ENCODE data around the gene SELENOF.

Gene SELENOF

DNA sequence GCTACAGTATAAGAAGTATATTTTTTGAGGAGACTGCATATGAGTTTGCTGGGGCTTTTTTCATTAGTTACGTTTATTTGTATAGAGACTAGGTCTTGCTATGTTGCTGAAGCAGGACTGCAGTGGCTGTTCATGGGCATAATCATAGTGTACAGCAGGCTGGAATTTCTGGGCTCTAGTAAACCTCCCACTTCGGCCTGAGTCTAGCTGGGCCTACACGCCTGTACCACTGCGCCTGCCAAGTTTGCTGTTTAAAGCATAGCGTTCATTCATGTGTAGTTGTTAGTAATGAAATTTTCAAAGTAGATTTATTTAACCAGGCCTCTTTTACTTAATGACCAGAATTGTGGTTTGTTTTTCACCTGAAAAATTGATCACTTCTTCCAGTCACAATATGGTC lies 34.3 kb upstream of the SELENOF start:
- H3K9ac ChIP-seq (ENCODE audit: insufficient read length): no peak overlapping the region
- no peaks in the 10 kb centered on the region for H3K36me3 ChIP-seq (ENCODE audit: insufficient read depth, low read length)
- no peak for TF ChIP-seq EZH2 (IDR thresholded peaks at IDR 0.05)
- no peak for TF ChIP-seq POLR2AphosphoS5 (IDR thresholded peaks at IDR 0.05; ENCODE audit: borderline replicate concordance, low read depth, low read length)
- TF ChIP-seq FOXP2 (optimal IDR thresholded peaks at IDR 0.05; ENCODE audit: control extremely low read depth, extremely low read length, insufficient read depth): no peak
- no peak overlapping the region for H3K27ac ChIP-seq
- no peaks in the 10 kb centered on the region for H3K9me3 ChIP-seq (ENCODE audit: low read depth, low read length)
- DNase-seq (ENCODE audit: low read depth, low spot score): no peak
- H3K4me3 ChIP-seq: no peak overlapping the region

DNA sequence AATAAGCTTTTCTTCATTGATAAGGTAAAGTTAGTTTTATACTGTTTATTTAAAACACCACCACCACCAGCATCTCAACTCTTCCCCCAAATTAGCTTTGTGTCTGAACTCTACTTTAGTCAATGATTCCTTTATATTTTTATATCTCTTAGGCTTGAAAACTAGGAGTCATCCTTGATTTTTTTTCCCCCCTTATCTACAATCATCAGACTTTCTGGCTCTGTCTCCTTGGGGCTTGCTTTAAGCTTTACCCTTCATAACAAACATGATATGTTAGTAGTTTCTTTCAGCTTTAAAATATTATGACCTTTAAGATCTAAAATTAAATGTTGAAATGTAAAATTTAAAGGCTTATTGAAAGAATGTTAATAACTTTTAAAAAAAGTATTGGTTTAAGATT lies 28.8 kb upstream of the SELENOF start:
- no peak overlapping the region for H3K27ac ChIP-seq
- no peaks in the 10 kb centered on the region for H3K36me3 ChIP-seq (ENCODE audit: insufficient read depth, low read length)
- H3K4me3 ChIP-seq: no peak overlapping the region
- H3K9me3 ChIP-seq (ENCODE audit: low read depth, low read length): no peaks in the 10 kb centered on the region
- no peak for DNase-seq (ENCODE audit: low read depth, low spot score)
- H3K9ac ChIP-seq (ENCODE audit: insufficient read length): no peak overlapping the region
- TF ChIP-seq EZH2 (IDR thresholded peaks at IDR 0.05): no peak
- no peak for TF ChIP-seq POLR2AphosphoS5 (IDR thresholded peaks at IDR 0.05; ENCODE audit: borderline replicate concordance, low read depth, low read length)
- TF ChIP-seq FOXP2 (optimal IDR thresholded peaks at IDR 0.05; ENCODE audit: control extremely low read depth, extremely low read length, insufficient read depth): no peak

DNA sequence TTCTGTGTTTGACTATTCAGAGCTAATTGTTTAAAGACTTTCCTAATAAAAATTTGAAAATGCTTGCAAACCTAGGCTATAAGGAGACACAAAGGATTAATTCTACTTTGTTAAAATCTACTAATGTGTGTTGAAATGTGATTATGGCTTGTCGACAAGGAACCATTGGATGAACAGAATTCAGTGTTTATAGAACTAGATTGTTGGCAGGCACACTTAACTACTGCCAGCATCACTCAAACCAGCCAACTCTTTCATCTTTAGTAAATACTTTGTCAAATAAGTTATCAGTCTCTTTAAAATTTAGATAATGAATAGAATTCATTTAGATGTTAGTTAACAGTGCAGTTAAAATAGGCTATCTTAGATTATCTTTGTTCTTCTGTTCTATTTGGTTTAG lies 28.1 kb upstream of the SELENOF start:
- DNase-seq (ENCODE audit: low read depth, low spot score): no peak
- H3K9ac ChIP-seq (ENCODE audit: insufficient read length): no peak overlapping the region
- no peaks in the 10 kb centered on the region for H3K36me3 ChIP-seq (ENCODE audit: insufficient read depth, low read length)
- TF ChIP-seq EZH2 (IDR thresholded peaks at IDR 0.05) (no peak), FOXP2 (optimal IDR thresholded peaks at IDR 0.05; ENCODE audit: control extremely low read depth, extremely low read length, insufficient read depth) (no peak), POLR2AphosphoS5 (IDR thresholded peaks at IDR 0.05; ENCODE audit: borderline replicate concordance, low read depth, low read length) (no peak)
- H3K27ac ChIP-seq: no peak overlapping the region
- H3K9me3 ChIP-seq (ENCODE audit: low read depth, low read length): no peaks in the 10 kb centered on the region
- H3K4me3 ChIP-seq: no peak overlapping the region

- TF ChIP-seq FOXP2 (optimal IDR thresholded peaks at IDR 0.05; ENCODE audit: control extremely low read depth, extremely low read length, insufficient read depth) (no peak), EZH2 (IDR thresholded peaks at IDR 0.05) (no peak)
- Histone ChIP-seq H3K36me3 (ENCODE audit: insufficient read depth, low read length) (no peaks in the 10 kb centered on the region), H3K9ac (ENCODE audit: insufficient read length) (no peak overlapping the region), H3K9me3 (ENCODE audit: low read depth, low read length) (no peaks in the 10 kb centered on the region), H3K4me3 (no peak overlapping the region), H3K27ac (no peak overlapping the region)
- DNase-seq (ENCODE audit: low read depth, low spot score): no peak
Measured at GRCh38 chr1:86940599-86940998, 26.7 kb upstream of the SELENOF start.

GRCh38 chr1:86939406-86939805 lies 25.5 kb upstream of the SELENOF start:
- H3K9me3 ChIP-seq (ENCODE audit: low read depth, low read length): no peaks in the 10 kb centered on the region
- no peak overlapping the region for H3K4me3 ChIP-seq
- no peaks in the 10 kb centered on the region for H3K36me3 ChIP-seq (ENCODE audit: insufficient read depth, low read length)
- H3K27ac ChIP-seq: no peak overlapping the region
- no peak for DNase-seq (ENCODE audit: low read depth, low spot score)
- no peak for TF ChIP-seq EZH2 (IDR thresholded peaks at IDR 0.05)
- TF ChIP-seq FOXP2 (optimal IDR thresholded peaks at IDR 0.05; ENCODE audit: control extremely low read depth, extremely low read length, insufficient read depth): no peak
- no peak for TF ChIP-seq POLR2AphosphoS5 (IDR thresholded peaks at IDR 0.05; ENCODE audit: borderline replicate concordance, low read depth, low read length)
- H3K9ac ChIP-seq (ENCODE audit: insufficient read length): no peak overlapping the region

GRCh38 chr1:86938855-86939254 lies 24.9 kb upstream of the SELENOF start:
- Histone ChIP-seq H3K4me3 (no peak overlapping the region), H3K27ac (no peak overlapping the region), H3K9me3 (ENCODE audit: low read depth, low read length) (no peaks in the 10 kb centered on the region), H3K36me3 (ENCODE audit: insufficient read depth, low read length) (no peaks in the 10 kb centered on the region), H3K9ac (ENCODE audit: insufficient read length) (no peak overlapping the region)
- DNase-seq (ENCODE audit: low read depth, low spot score): no peak
- TF ChIP-seq EZH2 (IDR thresholded peaks at IDR 0.05): no peak
- no peak for TF ChIP-seq POLR2AphosphoS5 (IDR thresholded peaks at IDR 0.05; ENCODE audit: borderline replicate concordance, low read depth, low read length)
- no peak for TF ChIP-seq FOXP2 (optimal IDR thresholded peaks at IDR 0.05; ENCODE audit: control extremely low read depth, extremely low read length, insufficient read depth)

DNA sequence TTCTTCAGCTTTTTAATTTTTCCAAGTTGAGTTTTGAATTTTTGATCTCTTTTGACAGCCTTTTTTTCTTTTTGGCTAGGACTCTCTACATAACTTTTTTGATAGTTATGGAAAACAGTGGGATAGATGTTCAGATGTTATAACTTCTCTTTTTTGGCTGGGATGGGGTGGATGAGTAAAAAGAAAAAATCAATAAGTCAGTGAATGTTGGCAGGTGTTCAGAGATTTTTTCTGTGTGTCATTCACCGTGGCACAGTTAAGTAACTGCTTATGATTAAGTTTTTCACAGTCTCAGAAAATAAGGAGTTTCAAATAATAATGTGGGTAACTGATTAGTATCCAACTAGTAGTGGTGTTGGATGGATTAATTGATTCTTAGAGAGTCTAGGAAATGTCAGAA lies 24.5 kb upstream of the SELENOF start:
- Histone ChIP-seq H3K9me3 (ENCODE audit: low read depth, low read length) (no peaks in the 10 kb centered on the region), H3K27ac (no peak overlapping the region), H3K9ac (ENCODE audit: insufficient read length) (no peak overlapping the region), H3K36me3 (ENCODE audit: insufficient read depth, low read length) (no peaks in the 10 kb centered on the region), H3K4me3 (no peak overlapping the region)
- TF ChIP-seq POLR2AphosphoS5 (IDR thresholded peaks at IDR 0.05; ENCODE audit: borderline replicate concordance, low read depth, low read length) (no peak), EZH2 (IDR thresholded peaks at IDR 0.05) (no peak), FOXP2 (optimal IDR thresholded peaks at IDR 0.05; ENCODE audit: control extremely low read depth, extremely low read length, insufficient read depth) (no peak)
- no peak for DNase-seq (ENCODE audit: low read depth, low spot score)

- TF ChIP-seq EZH2 (IDR thresholded peaks at IDR 0.05) (no peak), POLR2AphosphoS5 (IDR thresholded peaks at IDR 0.05; ENCODE audit: borderline replicate concordance, low read depth, low read length) (no peak), FOXP2 (optimal IDR thresholded peaks at IDR 0.05; ENCODE audit: control extremely low read depth, extremely low read length, insufficient read depth) (no peak)
- no peaks in the 10 kb centered on the region for H3K9me3 ChIP-seq (ENCODE audit: low read depth, low read length)
- H3K27ac ChIP-seq: no peak overlapping the region
- H3K36me3 ChIP-seq (ENCODE audit: insufficient read depth, low read length): no peaks in the 10 kb centered on the region
- DNase-seq (ENCODE audit: low read depth, low spot score): no peak
- H3K4me3 ChIP-seq: no peak overlapping the region
- H3K9ac ChIP-seq (ENCODE audit: insufficient read length): no peak overlapping the region
Measured at GRCh38 chr1:86933562-86934377, 19.8 kb upstream of the SELENOF start.

DNA sequence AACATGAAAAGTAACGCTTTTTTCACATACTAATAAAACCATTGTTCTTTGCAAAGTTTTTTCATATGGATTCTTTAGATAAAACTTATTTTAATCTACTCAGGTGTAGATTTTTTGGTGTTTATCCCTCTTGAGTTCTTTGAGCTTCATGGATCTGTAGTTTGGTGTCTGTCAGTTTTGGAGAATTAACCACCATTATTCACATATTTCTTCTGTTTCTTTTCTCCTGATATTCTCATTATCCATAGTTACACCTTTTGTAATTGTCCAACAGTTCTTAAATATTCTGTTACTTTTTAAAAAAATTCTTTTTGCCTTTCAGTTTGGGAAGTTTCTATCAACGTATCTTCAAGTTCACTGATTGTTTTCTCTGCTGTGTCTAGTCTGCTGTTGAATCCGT lies 19.1 kb upstream of the SELENOF start:
- H3K9me3 ChIP-seq (ENCODE audit: low read depth, low read length): no peaks in the 10 kb centered on the region
- no peak overlapping the region for H3K27ac ChIP-seq
- no peak for TF ChIP-seq POLR2AphosphoS5 (IDR thresholded peaks at IDR 0.05; ENCODE audit: borderline replicate concordance, low read depth, low read length)
- TF ChIP-seq EZH2 (IDR thresholded peaks at IDR 0.05): no peak
- no peak for TF ChIP-seq FOXP2 (optimal IDR thresholded peaks at IDR 0.05; ENCODE audit: control extremely low read depth, extremely low read length, insufficient read depth)
- H3K4me3 ChIP-seq: no peak overlapping the region
- H3K9ac ChIP-seq (ENCODE audit: insufficient read length): no peak overlapping the region
- no peak for DNase-seq (ENCODE audit: low read depth, low spot score)
- no peaks in the 10 kb centered on the region for H3K36me3 ChIP-seq (ENCODE audit: insufficient read depth, low read length)
